GM12801 (cell line): ENCODE data around the gene A4GALT.

Experiments used
- TF ChIP-seq, protein P1 (sequence below): IDR thresholded peaks from one replicate; pipeline ENCODE4 v1.5.1; 2011; ENCODE audit warnings: control low read depth; ENCODE audit not compliant: insufficient read length; ENCODE audit errors: extremely low read depth

The A4GALT gene

DNA sequence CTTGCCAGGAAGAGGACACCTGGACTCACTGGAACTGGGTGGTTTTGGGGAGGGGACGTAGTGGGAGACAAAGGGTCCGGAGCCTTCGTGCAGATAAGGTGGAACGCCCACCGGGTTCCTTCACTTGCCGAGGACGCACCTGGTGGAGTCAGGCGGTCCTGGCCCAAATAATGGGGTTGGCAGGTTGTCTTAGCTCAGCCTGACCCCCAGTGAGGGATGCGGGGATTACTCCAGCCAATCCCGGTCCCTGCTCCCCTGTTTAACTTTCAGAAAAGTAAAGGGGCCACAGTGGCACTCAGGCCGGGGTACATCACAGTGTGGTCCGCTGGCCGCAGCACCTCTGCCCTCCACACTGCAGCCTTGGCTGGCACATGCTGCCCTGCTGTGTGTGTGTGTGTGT is 18.0 kb downstream of the A4GALT start:
- TF ChIP-seq, protein P1, sequence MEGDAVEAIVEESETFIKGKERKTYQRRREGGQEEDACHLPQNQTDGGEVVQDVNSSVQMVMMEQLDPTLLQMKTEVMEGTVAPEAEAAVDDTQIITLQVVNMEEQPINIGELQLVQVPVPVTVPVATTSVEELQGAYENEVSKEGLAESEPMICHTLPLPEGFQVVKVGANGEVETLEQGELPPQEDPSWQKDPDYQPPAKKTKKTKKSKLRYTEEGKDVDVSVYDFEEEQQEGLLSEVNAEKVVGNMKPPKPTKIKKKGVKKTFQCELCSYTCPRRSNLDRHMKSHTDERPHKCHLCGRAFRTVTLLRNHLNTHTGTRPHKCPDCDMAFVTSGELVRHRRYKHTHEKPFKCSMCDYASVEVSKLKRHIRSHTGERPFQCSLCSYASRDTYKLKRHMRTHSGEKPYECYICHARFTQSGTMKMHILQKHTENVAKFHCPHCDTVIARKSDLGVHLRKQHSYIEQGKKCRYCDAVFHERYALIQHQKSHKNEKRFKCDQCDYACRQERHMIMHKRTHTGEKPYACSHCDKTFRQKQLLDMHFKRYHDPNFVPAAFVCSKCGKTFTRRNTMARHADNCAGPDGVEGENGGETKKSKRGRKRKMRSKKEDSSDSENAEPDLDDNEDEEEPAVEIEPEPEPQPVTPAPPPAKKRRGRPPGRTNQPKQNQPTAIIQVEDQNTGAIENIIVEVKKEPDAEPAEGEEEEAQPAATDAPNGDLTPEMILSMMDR = no peak

DNA sequence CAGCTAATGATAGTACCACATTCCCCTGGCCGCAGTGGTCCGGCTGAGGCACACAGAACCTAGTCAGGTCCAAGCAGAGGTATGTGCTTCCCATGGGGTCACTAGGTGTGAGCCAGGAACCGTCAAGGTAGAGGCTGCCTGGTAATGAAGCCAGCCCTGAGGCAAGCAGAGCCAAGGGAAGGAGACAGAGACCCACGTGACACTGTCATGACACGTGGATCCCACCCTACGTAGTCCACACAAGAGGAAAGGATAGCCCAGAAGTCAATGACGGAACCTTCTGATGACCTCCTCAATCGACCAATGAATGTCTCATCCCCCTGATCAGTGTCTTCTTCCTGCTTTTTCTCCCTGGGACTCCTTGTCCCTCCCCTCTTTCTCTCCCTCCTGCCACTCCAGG is 19.0 kb downstream of the A4GALT start:
- TF ChIP-seq, protein P1 = no peak

DNA sequence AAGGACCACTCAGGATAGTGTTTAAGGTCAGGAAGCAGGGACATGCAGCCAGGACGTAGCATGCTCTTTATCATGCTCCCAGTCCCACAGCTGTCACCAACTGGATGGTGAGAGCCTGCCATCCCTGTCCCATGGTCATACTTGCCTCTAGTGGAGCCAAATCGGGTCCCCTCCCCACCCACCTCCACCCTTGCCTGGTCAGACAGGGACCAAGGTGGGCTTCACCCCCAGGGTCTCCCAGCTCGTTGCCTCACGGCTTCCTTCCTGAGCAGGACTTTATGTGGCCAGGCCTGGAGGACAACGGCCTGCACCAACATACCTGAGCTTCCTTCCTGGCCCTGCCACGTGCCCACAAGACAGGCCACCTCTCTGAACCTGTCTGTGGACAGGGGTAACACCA is 19.8 kb downstream of the A4GALT start:
- TF ChIP-seq, protein P1 = no peak

DNA sequence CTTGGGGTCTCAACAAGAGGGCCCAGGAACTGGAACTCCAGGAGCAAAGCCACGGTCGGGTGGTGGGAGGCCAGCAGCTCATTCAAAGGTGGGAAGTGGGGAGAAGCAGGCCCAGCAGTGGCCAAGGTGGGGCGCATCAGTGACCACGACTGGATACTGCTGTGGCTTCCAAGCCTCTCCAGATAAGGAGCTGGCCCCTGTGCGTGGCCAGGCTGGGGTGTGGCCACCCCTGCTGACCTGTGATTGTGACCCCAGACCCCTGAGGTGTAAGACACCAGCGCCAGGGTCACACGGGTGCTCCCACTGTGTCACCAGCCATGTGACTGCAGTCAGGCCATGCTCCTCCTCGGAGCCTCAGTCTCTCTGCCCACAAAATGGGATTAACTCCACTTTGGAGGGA is 20.3 kb downstream of the A4GALT start:
- TF ChIP-seq, protein P1 = no peak

DNA sequence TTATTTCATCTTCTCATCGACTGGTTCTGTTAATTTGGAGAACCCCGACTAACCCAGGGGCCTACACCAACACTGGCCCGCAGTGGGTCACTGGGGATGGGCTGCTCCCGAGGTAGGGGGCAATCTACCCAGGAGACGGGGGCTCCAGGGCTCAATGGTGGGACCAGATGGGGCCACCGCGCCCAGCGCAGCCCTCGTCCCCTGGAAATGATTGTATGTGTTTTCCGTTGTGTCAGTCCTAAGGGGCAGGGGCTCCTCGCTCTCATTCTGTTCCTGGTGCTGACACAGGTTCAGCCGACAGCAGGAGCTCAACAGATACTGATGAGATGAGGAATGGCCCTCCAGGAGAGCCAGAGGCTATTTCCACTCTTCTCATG is 20.7 kb downstream of the A4GALT start:
- TF ChIP-seq, protein P1 = no peak

DNA sequence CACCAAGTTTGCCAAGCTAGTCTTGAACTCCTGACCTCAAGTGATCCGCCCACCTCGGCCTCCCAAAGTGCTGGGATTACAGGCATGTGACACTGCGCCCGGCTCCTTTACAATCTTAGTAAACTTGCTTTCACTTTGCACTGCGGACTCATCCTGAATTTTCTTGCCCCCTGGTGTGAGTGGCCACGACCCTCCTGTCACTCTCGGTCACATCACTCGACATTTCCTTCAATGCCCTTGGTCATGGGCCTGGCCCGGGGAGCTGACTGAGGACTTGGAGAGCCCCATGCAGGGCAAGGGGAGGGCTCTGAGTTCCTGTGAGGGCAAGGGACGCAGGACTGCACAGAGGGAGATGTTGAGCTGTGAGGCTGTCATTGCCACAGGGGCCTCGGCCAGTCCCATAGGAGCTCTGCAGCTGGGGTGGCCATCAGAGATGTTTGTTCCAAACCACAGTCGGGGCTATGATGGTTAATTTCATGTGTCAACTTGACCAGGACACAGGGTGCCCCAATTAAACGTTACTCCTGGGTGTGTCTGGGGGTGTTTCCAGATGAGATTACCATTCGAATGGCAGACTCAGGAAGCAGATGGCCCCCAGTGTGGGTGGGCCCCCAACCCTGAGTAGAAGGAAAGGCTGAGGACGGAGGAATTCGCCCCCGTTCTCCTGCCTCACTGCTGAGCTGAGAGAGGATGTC is 21.2 kb downstream of the A4GALT start:
- TF ChIP-seq, protein P1 = no peak

DNA sequence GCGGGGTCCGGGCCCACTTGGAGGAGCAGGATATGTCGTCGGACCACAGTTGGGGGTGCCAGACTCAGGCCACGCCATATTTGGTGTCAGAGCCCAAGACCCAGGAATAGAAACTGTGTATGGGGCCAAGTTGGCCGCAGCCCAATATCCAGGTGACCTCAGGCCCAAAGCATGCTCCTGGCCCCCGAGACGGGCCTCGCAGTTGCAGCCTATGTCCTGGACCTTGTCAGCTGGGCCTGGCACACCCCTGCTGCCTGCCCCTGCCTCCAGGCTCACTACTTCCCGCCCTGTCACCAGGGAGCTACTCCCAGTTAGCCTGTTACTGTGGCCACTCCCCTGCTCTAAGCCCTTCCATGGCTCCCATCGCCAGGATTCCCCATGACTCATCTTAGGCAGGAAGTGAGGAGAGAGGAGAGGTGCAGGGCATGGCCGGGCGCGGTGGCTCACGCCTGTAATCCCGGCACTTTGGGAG is 23.1 kb downstream of the A4GALT start:
- TF ChIP-seq, protein P1 = no peak
